NCI-H2081 (cell line): ENCODE data around the gene ABCC9.
"Not testable (repeated sequence)": the region's sequence is repeated elsewhere in the genome, so short reads cannot be mapped to it uniquely, and the experiment has no call there.

Source experiments
- DNase-seq, 2 experiments: peaks; one replicate each; lab custom pipeline; 2025; lab: John Stamatoyannopoulos, UW

ABCC9 gene

DNA sequence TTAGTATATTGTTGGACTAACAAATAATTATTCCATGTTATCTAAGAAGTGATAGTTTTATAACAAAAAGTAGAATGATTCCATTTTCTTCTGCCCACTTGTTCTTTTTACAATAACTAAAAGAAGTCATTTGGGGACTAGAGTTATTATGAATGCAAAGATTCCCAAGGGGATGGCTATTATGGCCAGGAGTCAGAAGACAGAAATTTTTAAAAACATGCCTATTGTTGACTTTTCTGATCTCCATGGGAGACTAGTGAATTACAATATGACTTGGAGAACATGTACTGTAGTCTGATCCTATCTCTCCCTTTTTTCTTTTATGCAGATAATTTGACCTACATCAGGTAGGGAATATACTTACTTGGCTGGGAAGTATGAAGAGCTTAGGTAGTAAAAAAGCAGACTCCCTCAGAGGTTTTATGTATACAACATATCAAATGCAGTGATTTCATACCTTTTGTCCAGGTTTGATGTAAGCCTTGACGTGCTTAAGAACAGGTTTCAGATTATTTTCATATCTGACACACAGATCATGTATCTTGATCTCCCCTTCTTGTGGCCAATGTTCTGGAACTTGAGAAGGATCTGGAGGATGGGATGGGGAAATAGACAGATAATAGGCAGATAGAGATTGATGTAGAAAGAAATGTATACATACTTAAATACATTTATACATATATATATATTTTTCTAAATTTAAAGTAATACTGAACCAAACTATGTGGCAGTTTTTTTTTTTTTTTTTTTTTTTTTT is 125.7 kb downstream of the ABCC9 start:
- DNase-seq: no peak

DNA sequence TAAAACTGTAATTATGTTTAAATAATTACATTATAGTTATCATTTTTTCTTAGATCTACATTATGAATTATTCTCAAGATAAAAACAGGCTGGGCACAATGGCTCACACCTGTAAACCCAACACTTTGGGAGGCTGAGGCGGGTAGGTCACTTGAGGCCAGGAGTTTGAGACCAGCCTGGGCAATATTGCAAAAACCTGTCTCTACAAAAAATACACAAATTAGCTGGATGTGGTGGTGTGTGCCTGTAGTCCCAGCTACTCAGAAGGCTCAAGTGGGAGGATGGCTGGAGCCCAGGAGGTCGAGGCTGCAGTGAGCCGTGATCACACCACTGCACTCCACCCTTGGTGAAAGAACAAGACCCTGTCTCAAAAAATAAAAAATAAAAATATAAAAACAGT is 126.4 kb downstream of the ABCC9 start:
- DNase-seq: no peak

DNA sequence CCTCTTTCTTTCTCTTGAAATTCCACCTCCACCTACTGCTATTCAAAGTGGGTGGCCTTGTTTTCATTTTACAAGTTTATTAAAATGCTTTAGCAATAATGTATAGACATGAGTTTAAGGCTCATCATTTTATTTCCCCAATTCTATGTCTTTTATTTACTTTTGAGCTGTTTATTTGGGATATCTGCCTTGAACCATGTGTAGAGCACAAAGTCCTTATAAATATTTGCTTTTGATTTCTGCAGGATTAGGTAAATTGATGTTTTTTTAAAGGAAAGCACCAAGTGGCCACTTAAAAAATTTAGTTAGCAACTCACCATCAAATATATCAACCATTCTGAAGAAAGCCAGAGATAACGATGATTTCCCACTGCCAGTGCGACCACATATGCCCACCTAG is 126.9 kb downstream of the ABCC9 start:
- DNase-seq: no peak

DNA sequence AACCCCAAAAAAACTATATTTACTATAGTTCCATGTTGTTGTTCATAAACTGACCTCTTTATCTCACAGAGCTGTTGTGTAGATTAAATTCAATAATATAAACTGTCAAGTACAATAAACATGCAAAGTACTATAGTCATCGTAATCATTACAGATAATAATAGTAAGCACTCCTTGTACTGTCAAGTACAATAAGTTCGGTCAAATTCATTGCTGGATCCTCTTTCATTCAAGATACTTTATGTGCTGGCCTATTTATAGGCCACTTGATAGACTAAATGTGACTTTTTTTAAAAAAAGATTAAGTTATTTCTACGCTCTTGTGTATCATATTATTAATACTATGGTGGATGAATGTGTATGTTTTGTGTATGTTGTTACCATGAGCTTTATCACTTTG is 127.5 kb downstream of the ABCC9 start:
- no peak for DNase-seq

DNA sequence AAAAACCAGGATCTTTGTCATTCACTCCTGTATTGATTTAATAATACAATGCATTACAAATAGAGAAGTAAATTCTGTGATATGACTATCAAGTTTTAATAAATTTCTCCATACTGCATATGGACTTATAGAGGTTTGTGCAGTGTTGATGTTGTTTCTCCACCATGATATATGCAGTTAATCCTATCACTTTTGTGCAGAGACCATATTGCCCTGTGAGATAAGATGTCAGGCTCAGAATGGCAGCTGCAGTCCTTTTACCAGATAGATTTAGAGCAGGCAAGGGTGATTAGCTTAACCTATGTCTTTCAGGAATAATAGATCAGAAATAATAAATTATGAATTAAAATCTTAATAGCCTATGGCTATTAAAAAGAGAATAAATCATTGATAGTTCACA is 128.1 kb downstream of the ABCC9 start:
- no peak for DNase-seq

DNA sequence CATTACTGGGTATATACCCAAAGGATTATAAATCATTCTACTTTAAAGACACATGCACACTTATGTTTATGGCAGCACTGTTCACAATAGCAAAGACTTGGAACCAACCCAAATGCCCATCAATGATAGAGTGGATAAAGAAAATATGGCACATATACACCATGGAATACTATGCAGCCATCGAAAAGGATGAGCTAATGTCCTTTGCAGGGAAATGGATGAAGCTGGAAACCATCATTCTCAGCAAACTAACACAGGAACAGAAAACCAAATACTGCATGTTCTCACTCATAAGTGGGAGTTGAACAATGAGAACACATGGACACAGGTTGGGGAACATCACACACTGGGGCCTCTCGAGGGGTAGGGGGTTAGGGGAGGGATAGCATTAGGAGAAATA is 128.9 kb downstream of the ABCC9 start:
- not testable (repeated sequence) for DNase-seq

DNA sequence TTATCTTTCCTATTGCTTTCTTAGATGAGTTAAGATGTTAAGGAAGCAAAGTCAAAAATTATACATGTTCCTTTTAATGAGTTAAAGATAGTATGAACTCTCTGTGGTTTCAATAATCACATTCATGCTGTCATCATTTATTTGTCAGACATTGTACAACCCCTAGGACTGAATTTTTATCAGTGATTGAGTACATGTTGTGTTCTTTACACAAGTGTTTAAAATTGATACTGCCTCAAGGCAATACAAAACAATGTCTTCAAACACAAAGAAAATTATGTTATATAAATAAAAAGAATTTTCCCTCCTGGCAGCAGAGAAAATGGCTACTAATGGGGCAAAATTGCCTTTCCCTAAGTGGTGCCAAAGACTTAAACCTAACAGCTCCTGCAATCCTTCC is 132.1 kb downstream of the ABCC9 start:
- peak in 1 of 2 experiments; percentile 42 for DNase-seq

DNA sequence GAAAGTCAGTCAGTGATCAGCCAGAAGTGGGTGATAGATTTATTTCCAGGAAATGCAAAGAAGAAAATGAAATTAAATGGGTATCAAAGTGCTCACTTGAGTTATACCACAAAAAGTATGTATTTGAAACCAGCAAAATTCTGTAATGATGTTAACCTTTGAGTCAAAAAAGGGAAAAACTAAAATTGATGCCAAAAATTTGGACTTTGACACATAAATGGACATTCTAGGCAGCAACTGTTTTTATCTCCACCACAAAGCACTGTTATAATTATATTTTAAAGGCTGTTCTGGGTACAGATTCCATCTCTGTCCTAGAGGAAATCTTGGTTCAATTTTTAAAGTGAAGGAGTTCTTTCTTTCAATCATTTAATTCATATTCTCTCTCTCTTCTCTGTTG is 135.0 kb downstream of the ABCC9 start:
- DNase-seq: no peak

DNA sequence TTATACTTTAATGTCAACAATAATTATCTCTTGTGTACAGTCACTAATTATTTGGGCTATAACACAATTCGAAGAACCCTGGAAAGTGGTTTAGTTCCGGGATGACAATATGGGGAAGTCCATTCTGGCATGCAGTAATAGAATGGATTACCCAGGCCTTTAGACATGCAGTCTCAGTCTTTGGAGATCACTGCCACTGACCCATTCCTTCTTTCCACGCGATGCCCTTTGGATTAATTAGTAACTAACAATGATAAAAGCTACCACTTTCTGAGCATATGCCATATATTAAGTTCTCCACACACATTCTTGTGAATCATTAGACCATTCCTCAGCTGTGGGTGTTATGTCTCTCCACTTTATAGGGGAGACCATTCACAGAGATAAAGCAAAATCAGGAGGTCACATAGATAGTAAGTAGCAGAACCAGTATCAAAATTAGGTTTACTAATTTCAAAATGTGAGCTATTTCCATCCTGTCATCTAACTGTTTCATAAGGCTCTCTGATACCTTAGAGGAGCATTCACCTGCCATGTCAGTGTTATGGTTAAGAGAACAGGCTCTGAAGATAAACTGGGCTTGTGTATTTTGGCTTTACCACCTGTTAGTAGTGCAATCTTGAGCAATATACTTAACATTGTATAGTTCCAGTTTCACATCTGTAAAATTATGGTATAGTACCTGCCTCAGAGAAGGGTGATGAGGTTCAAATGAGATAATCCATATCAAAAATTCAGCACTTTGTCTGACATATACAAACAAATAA is 139.5 kb downstream of the ABCC9 start:
- no peak for DNase-seq

DNA sequence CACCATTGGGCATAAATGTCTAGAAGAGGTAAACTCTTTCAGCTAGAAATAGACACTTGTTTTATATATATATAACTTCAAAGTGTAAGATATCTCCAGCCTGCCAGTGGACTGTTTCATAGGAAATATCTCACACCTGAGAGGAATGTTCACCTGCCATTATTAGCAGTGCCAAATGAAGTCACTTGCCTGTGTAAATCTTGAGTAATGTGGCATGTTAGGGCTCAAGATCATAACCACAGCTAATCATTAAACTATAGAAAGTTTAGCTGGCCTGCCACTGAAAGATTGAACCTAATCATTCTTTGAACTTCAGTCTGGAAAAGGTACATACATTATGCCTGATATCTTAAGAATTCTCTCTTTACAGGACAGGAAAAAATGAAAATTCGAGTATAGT is 141.2 kb downstream of the ABCC9 start:
- no peak for DNase-seq

DNA sequence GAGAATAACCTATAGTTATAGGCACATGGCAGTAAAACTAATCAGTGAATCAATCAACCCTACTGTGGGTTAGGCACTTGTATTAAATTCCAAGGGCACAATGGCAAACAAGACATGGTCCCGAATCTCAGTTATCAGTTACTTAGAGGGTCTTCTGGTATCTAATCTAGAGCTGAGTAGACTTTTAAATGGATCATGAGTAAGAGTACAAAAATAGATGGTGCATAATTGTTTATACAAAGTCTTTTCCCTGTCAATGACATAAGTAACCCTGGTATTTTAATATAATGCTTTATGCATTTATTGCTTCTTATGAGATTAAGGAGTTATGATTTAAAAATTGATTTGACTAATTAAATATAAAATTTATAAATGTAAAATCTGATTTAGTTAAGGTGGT is 143.7 kb downstream of the ABCC9 start:
- no peak for DNase-seq

DNA sequence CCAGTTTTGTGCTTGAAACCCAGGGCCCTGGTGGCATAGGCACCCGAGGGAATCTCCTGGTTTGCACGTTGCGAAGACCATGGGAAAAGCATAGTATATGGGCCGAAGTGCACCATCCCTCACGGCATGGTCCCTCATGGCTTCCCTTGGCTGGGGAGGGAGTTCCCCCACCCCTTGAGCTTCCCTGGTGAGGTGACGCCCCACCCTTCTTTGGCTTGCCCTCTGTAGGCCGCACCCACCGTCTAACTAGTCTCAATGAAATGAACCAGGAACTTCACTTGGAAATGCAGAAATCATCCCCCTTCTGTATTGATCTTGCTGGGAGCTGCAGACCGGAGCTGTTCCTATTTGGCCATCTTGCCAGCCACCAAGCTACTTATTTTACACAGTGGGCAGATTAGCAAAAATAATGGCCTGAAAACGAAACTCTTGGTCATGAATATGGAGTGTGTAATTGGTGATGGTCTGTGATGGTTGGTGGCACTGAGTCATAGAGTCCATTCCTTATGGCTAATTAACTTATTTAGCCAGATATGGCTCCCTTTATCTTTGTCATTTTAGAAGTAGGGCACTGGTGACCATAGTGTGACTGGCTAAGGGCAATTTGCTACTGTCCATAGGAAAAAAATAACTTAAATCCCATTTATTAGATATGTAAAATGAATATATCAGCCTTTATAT is 145.4 kb downstream of the ABCC9 start:
- DNase-seq: no peak

DNA sequence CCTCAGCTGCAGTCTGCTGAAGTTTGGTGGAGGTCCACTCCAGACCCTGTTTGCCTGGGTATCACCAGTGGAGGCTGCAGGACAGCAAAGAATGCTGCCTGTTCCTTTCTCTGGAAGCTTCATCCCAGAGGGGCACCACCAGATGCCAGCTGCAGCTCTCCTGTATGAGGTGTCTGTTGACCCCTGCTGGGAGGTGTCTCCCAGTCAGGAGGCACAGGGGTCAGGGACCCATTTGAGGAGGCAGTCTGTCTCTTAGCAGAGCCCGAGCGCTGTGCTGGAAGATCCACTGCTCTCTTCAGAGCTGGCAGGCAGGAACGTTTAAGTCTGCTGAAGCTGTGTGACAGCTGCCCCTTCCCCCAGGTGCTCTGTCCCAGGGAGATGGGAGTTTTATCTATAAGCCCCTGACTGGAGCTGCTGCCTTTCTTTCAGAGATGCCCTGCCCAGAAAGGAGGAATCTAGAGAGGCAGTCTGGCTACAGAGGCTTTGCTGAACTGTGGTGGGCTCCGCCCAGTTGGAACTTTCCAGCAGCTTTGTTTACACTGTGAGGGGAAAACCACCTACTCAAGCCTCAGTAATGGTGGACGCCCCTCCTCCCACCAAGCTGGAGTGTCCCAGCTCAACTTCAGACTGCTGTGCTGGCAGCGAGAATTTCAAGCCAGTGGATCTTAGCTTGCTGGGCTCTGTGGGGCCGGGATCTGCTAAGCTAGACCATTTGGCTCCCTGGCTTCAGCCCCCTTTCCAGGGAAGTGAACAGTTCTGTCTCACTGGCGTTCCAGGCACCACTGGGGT is 146.2 kb downstream of the ABCC9 start:
- DNase-seq: not testable (repeated sequence)

DNA sequence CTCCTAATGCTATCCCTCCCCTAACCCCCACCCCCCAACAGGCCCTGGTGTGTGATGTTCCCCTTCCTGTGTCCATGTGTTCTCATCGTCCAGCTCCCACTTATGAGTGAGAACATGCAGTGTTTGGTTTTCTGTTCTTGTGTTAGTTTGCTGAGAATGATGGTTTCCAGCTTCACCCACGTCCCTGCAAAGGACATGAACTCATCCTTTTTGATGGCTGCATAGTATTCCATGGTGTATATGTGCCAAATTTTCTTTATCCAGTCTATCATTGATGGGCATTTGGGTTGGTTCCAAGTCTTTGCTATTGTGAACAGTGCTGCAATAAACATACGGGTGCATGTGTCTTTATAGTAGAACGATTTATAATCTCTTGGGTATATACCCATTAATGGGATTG is 151.5 kb downstream of the ABCC9 start:
- not testable (repeated sequence) for DNase-seq

DNA sequence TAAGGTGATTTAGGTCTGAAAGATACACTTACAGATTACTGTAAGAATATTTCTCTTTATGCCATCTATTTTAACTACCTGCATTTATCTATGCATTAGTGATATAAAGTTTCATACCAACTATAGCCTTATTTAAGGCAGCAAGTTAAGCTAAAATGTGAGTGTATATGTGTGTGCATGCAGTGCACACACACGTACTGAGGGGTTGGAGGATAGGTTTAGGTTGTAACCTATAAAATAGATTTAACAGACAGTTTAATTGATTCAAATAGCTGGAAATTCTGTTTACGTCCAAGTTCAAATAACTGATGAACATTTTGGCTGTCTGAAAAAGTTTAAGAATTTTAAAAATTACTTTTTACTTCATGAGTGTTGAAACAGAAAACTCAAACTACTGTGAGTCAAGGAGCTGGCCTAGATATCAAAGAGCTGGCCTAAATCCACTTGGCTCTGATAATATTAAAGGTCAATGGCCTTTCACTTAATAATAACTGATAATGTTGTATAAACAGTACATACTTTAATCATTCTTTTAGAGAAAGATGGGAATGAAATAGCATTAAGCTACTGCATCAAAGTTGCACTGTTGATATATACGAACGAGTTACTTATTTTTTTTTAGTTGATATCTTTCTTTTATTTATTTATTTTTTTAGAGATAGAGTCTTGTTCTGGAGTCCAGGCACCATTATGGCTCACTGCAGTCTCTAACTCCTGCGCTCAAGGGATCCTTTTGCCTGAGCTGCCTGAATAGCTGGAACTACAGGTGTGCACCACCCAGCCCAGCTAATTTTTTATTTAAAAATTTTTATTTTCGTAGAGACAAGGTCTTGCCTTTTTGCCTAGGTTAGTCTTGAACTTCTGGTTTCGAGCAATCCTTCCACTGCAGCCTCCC is 152.9 kb downstream of the ABCC9 start:
- no peak for DNase-seq

DNA sequence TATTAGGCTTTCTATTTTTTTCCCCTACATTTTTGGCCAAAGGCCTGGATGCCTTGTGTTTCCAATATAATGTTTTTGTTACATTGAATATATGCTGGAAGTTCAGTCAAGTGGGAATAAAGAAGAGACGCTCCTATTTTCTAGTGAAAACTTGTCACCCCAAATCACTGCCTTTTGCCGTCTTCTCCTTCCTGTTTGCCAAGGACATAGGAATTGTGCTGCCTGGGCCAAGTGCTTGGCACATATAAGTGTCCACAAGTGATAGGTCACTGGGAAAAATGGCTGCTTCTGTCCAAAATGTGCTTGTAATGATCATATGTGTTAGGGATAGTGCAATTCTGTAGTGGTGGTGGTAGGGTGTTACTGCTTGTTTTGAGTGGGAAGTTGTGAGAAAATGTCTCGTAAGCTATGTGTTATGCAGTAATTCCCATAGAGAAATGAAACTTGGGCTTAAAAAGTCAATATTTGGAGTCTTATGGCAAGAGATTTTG is 155.1 kb downstream of the ABCC9 start:
- DNase-seq: no peak

DNA sequence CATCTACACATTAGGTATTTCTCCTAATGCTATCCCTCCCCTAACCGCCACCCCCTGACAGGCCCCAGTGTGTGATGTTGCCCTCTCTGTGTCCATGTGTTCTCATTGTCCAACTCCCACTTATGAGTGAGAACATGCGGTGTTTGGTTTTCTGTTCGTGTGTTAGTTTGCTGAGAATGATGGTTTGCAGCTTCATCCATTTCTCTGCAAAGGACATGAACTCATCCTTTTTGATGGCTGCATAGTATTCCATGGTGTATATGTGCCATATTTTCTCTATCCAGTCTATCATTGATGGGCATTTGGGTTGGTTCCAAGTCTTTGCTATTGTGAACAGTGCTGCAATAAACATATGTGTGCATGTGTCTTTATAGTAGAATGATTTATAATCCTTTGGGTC is 158.5 kb downstream of the ABCC9 start:
- DNase-seq: not testable (repeated sequence)

DNA sequence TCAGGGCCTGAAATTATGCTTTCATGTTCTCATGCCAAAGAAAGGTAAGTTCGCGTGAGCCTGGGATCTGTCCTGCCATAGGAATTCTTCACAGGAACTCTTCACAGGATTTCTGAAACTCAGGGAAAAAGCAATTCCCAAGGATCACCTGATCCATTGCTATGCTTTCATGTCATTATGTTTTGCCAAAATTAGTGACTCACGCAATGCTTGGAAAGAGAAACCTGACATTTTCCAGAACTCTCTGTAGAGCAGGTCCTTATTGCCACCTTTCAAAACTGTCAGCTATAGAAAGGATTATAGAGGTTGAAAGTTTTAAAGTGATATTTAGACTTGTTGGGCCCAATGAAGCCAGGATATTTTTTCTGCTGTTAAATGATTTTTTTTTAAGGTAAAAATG is 160.4 kb downstream of the ABCC9 start:
- DNase-seq: no peak

DNA sequence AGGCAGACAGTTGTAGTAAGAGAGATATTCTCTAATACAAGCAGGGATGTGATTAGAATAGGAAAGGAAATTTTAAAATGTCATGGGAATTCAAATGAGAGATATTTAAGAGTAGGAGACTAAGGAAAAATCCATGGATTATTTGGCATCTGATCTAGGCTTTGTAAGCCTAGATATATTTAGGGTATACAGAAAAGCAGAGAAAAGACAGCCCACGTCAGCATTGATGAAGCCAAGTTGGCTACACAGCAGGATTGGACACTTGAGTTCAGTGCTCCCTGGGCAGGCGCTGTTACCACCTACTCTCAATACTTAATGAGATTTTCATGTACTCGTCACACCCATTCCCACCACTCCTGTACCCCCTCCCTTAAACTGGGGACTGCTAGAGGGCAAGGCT is 165.1 kb downstream of the ABCC9 start:
- no peak for DNase-seq

DNA sequence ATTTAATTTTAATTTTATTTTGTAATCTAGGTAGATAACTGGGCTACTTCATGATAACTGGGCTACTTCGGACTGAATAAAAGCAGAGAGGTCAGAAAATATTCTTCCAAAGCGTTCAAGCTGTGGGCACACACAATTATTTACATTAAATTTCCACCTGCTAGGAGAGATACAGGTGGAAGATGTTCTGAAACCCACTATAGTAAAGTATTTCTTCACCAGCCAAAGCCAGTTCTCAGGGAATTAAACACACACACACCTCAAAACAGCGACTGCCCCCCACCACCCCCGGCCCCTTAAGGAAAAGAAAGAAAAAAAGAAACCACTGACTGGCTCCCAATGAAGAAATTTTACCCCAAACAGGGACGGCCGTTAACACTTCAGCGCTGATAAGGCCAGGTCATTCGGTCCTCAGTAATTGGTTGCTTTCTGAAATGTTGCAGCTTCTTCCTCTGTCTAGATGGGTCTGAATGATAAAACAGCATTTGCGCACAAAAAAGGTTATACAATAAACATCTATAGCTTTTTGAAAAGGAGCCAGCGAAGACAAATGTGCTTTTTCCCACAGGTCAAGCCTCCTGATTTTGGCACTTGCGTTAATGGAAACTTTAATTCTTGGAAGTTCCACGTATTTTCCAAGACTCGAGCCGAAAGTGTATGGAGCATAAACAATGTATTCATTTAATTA is 165.9 kb downstream of the ABCC9 start:
- DNase-seq: no peak
